Suppressor macrophage treated with lipopolysaccharide for 1 hour (primary cell): Measurements from ENCODE around the gene ZP3.
"Not testable (repeated sequence)": the region's sequence is repeated elsewhere in the genome, so short reads cannot be mapped to it uniquely, and the experiment has no call there.

ENCODE experiments used
- DNase-seq, 3 donors: peaks; one replicate each; pipeline ENCODE4 v3.0.0-alpha.2; 2020 to 2022

Gene ZP3

GRCh38 chr7:76405738-76406137, 19.0 kb upstream of the ZP3 start:
- no peak for DNase-seq

GRCh38 chr7:76407718-76408117, 17.0 kb upstream of the ZP3 start:
- DNase-seq, result no peak

- no peak for DNase-seq
Measured at GRCh38 chr7:76408121-76408560, 16.6 kb upstream of the ZP3 start.

GRCh38 chr7:76409537-76409936, 15.2 kb upstream of the ZP3 start, which contains the start of gene SSC4D:
Gene SSC4D (minus strand): TSS chr7:76409697. CDS start chr7:76404439, 5,258 bp downstream.
- no peak for DNase-seq

DNA sequence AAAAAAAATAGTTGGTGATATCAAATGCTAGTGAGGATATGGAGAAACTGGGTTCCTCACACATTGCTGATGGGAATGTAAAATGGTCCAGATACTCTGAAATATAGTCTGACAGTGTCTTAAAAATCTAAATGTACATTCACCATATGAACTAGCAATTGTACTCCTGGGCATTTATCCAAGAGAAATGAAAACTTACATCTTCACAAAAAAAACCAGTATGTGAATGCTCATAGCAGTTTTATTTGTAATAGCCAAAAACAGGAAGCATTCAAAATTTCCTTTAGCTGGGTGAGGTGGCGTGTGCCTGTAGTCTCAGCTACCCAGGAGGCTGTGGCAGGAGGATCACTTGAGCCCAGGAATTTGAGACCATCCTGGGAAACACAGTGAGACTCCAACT, 13.1 kb upstream of the ZP3 start:
- peak; percentile 30 to 52 (median 46) for DNase-seq

- no peak for DNase-seq
Measured at GRCh38 chr7:76412249-76412648, 12.5 kb upstream of the ZP3 start.

DNA sequence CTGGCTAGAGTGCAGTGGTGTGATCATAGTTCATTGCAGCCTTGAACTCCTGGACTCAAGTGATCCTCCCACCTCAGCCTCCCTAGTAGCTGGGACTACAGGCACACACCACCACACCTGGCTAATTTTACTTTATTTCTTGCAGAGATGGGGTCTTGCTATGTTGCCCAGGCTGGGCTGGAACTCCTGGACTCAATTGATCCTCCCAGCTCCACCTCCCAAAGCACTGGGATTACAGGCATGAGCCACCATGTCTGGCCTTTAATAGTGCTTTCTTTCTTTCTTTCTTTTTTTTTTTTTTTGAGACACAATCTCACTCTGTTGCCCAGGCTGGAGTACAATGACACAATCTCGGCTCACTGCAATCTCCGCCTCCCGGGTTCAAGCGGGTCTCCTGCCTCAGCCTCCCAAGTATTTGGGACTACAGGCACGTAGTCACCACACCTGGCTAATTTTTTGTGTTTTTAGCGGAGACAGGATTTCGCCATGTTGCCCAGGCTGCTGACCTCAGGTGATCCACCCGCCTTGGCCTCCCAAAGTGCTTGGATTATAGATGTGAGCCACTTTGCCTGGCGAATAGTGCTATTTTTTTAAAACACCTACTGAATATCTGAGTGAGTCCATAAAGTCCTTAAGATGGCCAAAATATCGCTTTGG, 7.0 kb upstream of the ZP3 start:
- DNase-seq, result not testable (repeated sequence)

DNA sequence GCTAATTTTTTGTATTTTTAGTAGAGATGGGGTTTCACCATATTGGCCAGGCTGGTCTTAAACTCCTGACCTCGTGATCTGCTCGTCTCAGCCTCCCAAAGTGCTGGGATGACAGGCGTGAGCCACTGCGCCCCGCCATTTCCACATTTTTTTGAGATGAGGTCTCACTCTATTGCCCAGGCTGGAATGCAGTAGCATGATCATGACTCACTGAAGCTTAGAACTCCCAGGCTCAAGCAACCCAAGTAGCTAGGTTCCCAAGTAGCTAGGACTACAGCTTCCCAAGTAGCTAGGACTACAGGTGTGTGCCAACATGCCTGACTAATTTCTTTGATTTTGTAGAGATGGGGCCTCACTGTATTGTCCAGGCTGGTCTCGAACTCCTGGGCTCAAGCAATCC, 3.7 kb upstream of the ZP3 start:
- peak; percentile 67 to 80 (median 76) for DNase-seq

- no peak for DNase-seq
Measured at GRCh38 chr7:76423666-76424412, 911 bp upstream of the ZP3 start.

DNA sequence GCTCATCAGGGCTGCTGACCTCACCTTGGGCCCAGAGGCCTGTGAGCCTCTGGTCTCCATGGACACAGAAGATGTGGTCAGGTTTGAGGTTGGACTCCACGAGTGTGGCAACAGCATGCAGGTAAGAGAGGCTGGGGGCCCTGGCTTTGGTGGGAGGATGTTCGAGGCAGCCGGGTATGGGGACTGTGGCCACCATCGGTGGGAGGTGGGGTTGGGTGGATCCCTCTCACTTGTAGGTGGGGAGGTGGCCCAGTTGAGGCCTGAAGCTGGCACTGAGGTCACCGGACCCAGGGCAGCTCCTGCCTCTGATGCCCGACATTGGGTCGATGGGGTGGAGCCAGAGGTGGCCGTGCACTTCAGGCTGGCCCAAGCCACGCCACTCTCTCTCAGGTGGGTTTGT, 406 bp downstream of the ZP3 start:
- DNase-seq, result no peak

GRCh38 chr7:76425558-76425957, 808 bp downstream of the ZP3 start:
- DNase-seq, result not testable (repeated sequence)

GRCh38 chr7:76426246-76426645, 1.5 kb downstream of the ZP3 start:
- no peak for DNase-seq

DNA sequence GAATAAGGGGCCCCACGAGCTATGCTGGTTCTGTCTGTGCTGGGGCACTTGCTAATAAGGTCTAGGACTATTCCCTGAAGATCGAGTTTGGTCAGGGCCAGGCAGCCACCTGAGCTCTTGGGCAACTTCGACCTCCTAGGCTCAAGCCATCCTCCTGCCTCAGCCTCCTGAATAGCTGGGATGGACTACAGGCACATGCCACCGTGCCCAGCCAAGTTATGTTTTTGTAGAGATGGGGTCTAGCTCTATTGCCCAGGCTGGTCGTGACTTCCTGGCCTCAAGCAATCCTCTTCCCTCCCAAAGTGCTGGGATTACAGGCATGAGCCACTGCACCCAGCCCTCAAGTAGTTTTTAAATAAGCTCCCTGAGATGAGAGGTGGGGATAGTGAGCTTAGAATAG, 2.9 kb downstream of the ZP3 start:
- DNase-seq, result no peak

DNA sequence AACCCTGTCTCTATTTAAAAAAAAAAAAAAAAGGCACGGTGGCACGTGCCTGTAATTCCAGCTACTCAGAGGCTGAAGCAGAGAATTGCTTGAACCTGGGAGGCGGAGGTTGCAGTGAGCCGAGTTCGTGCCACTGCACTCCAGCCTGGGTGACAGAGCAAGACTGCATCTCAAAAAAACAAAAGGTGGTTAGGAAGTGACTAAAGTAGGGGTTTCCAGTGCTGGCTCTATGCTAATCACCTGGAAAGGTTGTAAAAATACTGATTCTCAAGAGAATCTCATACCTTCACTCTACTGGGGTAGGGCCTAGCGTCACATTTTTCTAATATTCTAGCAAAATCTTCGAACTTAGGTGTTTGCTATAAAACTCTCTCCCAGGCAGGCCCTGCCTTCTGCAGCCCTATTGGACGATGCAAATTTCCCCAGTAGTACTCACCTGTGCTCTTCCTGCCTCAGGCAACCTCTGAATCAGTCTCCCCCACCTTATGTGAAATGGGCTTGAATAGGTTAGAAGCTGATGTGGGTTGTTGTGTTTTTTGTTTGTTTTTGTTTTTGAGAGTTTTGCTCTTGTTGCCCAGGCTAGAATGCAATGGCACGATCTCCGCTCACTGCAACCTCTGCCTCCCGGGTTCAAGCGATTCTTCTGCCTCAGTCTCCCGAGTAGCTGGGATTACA, 3.5 kb downstream of the ZP3 start:
- DNase-seq, result no peak

DNA sequence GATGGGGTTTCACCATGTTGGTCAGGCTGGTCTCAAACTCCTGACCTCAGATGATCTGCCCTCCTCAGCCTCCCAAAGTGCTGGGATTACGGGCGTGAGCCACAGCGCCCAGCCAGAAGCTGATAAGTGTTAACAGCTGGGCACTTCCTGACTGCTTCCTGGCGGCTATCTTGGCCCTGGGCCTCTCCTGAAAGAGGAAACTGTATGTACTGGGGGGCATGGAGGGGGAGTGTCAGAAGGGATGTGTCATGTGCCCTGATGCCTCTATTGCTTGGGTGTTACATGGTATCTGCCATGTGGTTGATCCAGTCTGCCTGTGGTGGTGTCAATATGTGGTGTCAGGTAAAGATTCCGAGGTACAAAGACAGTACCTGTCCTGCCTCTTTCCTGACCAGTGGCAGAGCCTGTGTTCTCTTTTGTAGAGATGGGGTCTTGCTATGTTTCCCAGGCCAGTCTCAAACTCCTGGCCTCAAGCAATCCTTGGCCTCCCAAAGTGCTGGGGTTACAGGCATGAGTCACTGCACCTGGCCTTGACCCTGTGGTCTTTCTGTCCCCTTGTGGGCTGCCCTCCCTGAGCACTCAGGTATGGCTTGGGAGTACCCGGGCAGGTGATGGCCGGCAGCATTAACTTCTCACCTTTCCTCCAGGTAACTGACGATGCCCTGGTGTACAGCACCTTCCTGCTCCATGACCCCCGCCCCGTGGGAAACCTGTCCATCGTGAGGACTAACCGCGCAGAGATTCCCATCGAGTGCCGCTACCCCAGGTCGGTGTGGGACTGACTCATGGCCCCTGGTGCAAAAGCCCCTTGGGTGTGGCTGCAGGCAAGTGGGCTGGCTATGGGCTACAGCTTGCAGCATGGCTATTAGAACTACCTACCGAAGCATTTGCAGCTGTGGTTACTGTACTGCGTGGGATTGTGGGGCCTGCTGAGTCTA, 4.4 kb downstream of the ZP3 start:
- peak; percentile 46 to 53 (median 51) for DNase-seq

DNA sequence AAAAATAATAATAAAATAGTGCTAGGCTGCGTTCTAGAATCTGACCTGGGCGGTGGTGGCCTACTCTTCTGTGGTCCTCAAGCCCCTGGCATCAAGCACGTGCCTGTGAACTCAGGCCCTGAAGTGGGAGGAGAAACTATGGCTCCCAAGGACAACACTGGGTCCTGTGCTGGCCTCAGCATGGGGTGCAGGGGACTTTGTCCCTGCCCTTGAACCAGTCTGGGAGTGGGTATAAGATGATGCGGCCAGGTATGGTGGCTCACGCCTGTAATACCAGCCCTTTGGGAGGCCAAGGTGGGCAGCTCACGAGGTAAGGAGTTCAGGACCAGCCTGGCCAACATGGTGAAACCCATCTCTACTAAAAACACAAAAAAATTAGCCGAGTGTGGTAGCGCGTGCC, 5.5 kb downstream of the ZP3 start:
- DNase-seq, result no peak

- no peak for DNase-seq
Measured at GRCh38 chr7:76430836-76431235, 6.1 kb downstream of the ZP3 start.

- peak; percentile 83 to 92 (median 89) for DNase-seq
Measured at GRCh38 chr7:76437873-76438272, 13.1 kb downstream of the ZP3 start.

- DNase-seq, result not testable (repeated sequence)
Measured at GRCh38 chr7:76439120-76439888, 14.6 kb downstream of the ZP3 start.

GRCh38 chr7:76440404-76440803, 15.7 kb downstream of the ZP3 start:
- not testable (repeated sequence) for DNase-seq

GRCh38 chr7:76441792-76442191, 17.0 kb downstream of the ZP3 start:
- DNase-seq, result not testable (repeated sequence)
